Small intestine (tissue), 7 donors: ENCODE measurements around the gene TMEM120A. TPM values are rescaled to one million over a fixed set of nuclear protein-coding genes. Genes with fewer than 3 reads are reported as not detected.

Experiments
- DNase-seq, 2 donors: peaks; one replicate each; pipeline versions ENCODE4 v3.0.0 to v3.0.0-alpha.2; 2013
- FAIRE-seq: peaks from 2 replicates; lab custom pipeline; 2012; peaks lifted over from hg19 to GRCh38; lab: Jason Lieb, UNC
- H3K27ac ChIP-seq, 3 donors: one replicate each; pipeline ENCODE4 v1.5.1; 2013; ENCODE audit warnings: low read length in 2 of 3, mild to moderate bottlenecking in 2 of 3, control low read depth in 1 of 3, inconsistent platforms in 1 of 3, low read depth in 1 of 3, moderate library complexity in 1 of 3
- H3K27me3 ChIP-seq, 3 donors: one replicate each; pipeline ENCODE4 v1.6.1; 2013; ENCODE audit warnings: low read length in 3 of 3, inconsistent platforms in 1 of 3; ENCODE audit not compliant: control insufficient read depth in 3 of 3, insufficient read depth in 3 of 3
- H3K36me3 ChIP-seq, 3 donors: one replicate each; pipeline ENCODE4 v1.6.1; 2013; ENCODE audit warnings: low read length in 3 of 3, inconsistent platforms in 1 of 3, low read depth in 1 of 3, mild to moderate bottlenecking in 1 of 3, moderate library complexity in 1 of 3; ENCODE audit not compliant: control insufficient read depth in 3 of 3, insufficient read depth in 2 of 3
- H3K4me1 ChIP-seq, 3 donors: one replicate each; pipeline ENCODE4 v1.6.1; 2013; ENCODE audit warnings: low read length in 2 of 3, inconsistent platforms in 1 of 3, low read depth in 1 of 3, mild to moderate bottlenecking in 1 of 3, moderate library complexity in 1 of 3; ENCODE audit not compliant: control insufficient read depth in 3 of 3, insufficient read depth in 2 of 3
- H3K4me3 ChIP-seq, 3 donors: one replicate each; pipeline ENCODE4 v1.5.1; 2013; ENCODE audit warnings: low read length in 3 of 3, control low read depth in 1 of 3, inconsistent platforms in 1 of 3, low read depth in 1 of 3, mild to moderate bottlenecking in 1 of 3, moderate library complexity in 1 of 3
- H3K9me3 ChIP-seq, 2 donors: one replicate each; pipeline ENCODE4 v1.6.1; 2013; ENCODE audit warnings: low read depth in 1 of 2, low read length in 1 of 2; ENCODE audit not compliant: control insufficient read depth in 2 of 2, insufficient read depth in 1 of 2
- WGBS, 3 donors: extraction: QIAGEN DNeasy Blood & Tissue Kit; methylation state at CpG; one replicate each; pipeline ENCODE4 v1.1.7; 2013; 5-methylcytosine and 5-hydroxymethylcytosine counted together
- polyA plus RNA-seq, 4 donors: library from polyadenylated mRNA; stranded (reverse) in 3 of 4; unstranded in 1 of 4; fragments of 200-250 nt in 3 of 4; fragments of 120-200 nt in 1 of 4; gene quantifications; one replicate each; pipeline versions ENCODE4 v1.2.1 to v1.2.3, GENCODE V29; 2013
- donor health status: healthy with polysubstance abuse.
- donor health status: control.
- donor health status: control.
- donor health status: Bipolar disorder and iron deficiency.
- donor health status: healthy.

Gene TMEM120A
- polyA plus RNA-seq, 4 donors: 64.7 to 207 (median 151) TPM

GRCh38 chr7:75987026-75987804, 7.2 kb downstream of the TMEM120A start:
- peak overlapping the region in 1 of 3 donors; percentile 9 for H3K27ac ChIP-seq
- H3K27me3 ChIP-seq: no peaks in the 10 kb centered on the region
- H3K36me3 ChIP-seq: peaks cover 4 to 73% (median 22%) of the 10 kb centered on the region in 3 donors
- H3K9me3 ChIP-seq: no peaks in the 10 kb centered on the region
- H3K4me1 ChIP-seq: peaks cover 0 to 2% (median 0%) of the 10 kb centered on the region in 3 donors
- FAIRE-seq (no peak), DNase-seq (no peak)
- 92 to 94% (median 92%) methylated on average over 29 to 32 of the region's 32 CpGs for WGBS, 3 donors
- H3K4me3 ChIP-seq: no peak overlapping the region

GRCh38 chr7:75986147-75986781, 8.1 kb downstream of the TMEM120A start:
- no peak for DNase-seq
- H3K4me1 ChIP-seq: peaks cover 0 to 2% (median 0%) of the 10 kb centered on the region in 3 donors
- H3K27me3 ChIP-seq: no peaks in the 10 kb centered on the region
- H3K36me3 ChIP-seq: peaks cover 8 to 78% (median 24%) of the 10 kb centered on the region in 3 donors
- peak overlapping the region in 1 of 3 donors; percentile 30 for H3K27ac ChIP-seq
- FAIRE-seq: no peak
- WGBS, 3 donors: 78 to 83% (median 80%) methylated on average over 18 to 20 of the region's 20 CpGs
- no peak overlapping the region for H3K4me3 ChIP-seq
- no peaks in the 10 kb centered on the region for H3K9me3 ChIP-seq

GRCh38 chr7:75985518-75986146, 8.8 kb downstream of the TMEM120A start:
- H3K27ac ChIP-seq: peak overlapping the region in 1 of 3 donors; percentile 30
- peaks cover 10 to 81% (median 27%) of the 10 kb centered on the region in 3 donors for H3K36me3 ChIP-seq
- peaks cover 0 to under 1% (median 0%) of the 10 kb centered on the region in 3 donors for H3K4me1 ChIP-seq
- no peak for FAIRE-seq
- 64 to 78% (median 69%) methylated on average over 31 to 41 of the region's 41 CpGs for WGBS, 3 donors
- no peak overlapping the region for H3K4me3 ChIP-seq
- peak in 1 of 2 donors; percentile 70 for DNase-seq
- no peaks in the 10 kb centered on the region for H3K27me3 ChIP-seq
- no peaks in the 10 kb centered on the region for H3K9me3 ChIP-seq

- FAIRE-seq: no peak
- H3K9me3 ChIP-seq: no peaks in the 10 kb centered on the region
- 78 to 89% (median 84%) methylated on average over 19 to 21 of the region's 21 CpGs for WGBS, 3 donors
- no peak for DNase-seq
- H3K27me3 ChIP-seq: no peaks in the 10 kb centered on the region
- H3K4me1 ChIP-seq: peaks cover 0 to 6% (median 0%) of the 10 kb centered on the region in 3 donors
- no peak overlapping the region for H3K27ac ChIP-seq
- H3K36me3 ChIP-seq: peaks cover 10 to 84% (median 27%) of the 10 kb centered on the region in 3 donors
- no peak overlapping the region for H3K4me3 ChIP-seq
Observed at GRCh38 chr7:75985009-75985517, 9.3 kb downstream of the TMEM120A start.

GRCh38 chr7:75984130-75985008, 10.0 kb downstream of the TMEM120A start:
- Histone ChIP-seq H3K27me3 (no peaks in the 10 kb centered on the region), H3K4me3 (no peak overlapping the region), H3K27ac (peak overlapping the region in 1 of 3 donors; percentile 9), H3K4me1 (peaks cover 0 to 12% (median 0%) of the 10 kb centered on the region in 3 donors), H3K9me3 (no peaks in the 10 kb centered on the region), H3K36me3 (peaks cover 10 to 88% (median 27%) of the 10 kb centered on the region in 3 donors)
- 92 to 94% (median 92%) methylated on average over 35 to 44 of the region's 44 CpGs for WGBS, 3 donors
- no peak for FAIRE-seq
- no peak for DNase-seq

GRCh38 chr7:75983471-75984129, 10.8 kb downstream of the TMEM120A start:
- WGBS, 3 donors: 90 to 91% (median 91%) methylated on average over 26 of the region's 26 CpGs
- H3K36me3 ChIP-seq: peaks cover 10 to 92% (median 27%) of the 10 kb centered on the region in 3 donors
- DNase-seq (no peak), FAIRE-seq (no peak)
- no peaks in the 10 kb centered on the region for H3K9me3 ChIP-seq
- H3K4me3 ChIP-seq: no peak overlapping the region
- no peaks in the 10 kb centered on the region for H3K27me3 ChIP-seq
- no peak overlapping the region for H3K27ac ChIP-seq
- peaks cover 0 to 17% (median 0%) of the 10 kb centered on the region in 3 donors for H3K4me1 ChIP-seq

- H3K4me1 ChIP-seq: peaks cover 0 to 17% (median 0%) of the 10 kb centered on the region in 3 donors
Observed at GRCh38 chr7:75982306-75983064, 11.9 kb downstream of the TMEM120A start.

More at GRCh38 chr7:75982306-75983064, 11.9 kb downstream of the TMEM120A start:
- peaks cover 10 to 90% (median 27%) of the 10 kb centered on the region in 3 donors for H3K36me3 ChIP-seq
- no peak overlapping the region for H3K27ac ChIP-seq
- FAIRE-seq: no peak
- no peaks in the 10 kb centered on the region for H3K9me3 ChIP-seq
- DNase-seq: no peak
- no peak overlapping the region for H3K4me3 ChIP-seq
- WGBS, 3 donors: 86 to 92% (median 89%) methylated on average over 22 of the region's 22 CpGs
- no peaks in the 10 kb centered on the region for H3K27me3 ChIP-seq
